AG09319 (cell line): ENCODE measurements around the gene MEST.

ENCODE experiments used
- DNase-seq: peaks from one replicate; pipeline ENCODE4 v3.0.0-alpha.2; 2010; ENCODE audit warnings: low read depth; ENCODE audit errors: extremely low read depth
- TF ChIP-seq, protein P1 (sequence below): IDR thresholded peaks from 2 replicates; pipeline ENCODE4 v1.5.1; 2011; ENCODE audit warnings: low read depth, mild to moderate bottlenecking, inconsistent platforms, low read length, moderate library complexity

MEST gene

DNA sequence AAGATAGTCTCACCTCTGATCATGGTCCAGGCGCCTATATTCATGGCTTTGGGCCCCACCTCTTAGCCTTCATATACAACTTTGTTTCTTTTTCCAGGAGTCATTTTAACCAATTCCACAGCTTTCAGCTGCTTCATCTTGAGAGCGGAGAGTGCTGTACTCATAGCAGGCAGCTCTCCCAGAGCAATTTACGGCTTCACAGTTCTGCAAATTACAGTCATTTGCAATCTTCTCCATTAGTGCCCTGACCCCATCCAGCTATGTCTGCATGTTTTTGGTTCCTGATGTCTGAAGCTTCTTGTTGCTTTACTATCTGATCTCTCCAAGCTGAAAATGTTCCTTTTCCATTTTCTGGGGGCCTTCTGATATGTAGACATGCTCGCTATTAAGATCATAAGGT is 18.0 kb upstream of the MEST start:
- TF ChIP-seq, protein P1, sequence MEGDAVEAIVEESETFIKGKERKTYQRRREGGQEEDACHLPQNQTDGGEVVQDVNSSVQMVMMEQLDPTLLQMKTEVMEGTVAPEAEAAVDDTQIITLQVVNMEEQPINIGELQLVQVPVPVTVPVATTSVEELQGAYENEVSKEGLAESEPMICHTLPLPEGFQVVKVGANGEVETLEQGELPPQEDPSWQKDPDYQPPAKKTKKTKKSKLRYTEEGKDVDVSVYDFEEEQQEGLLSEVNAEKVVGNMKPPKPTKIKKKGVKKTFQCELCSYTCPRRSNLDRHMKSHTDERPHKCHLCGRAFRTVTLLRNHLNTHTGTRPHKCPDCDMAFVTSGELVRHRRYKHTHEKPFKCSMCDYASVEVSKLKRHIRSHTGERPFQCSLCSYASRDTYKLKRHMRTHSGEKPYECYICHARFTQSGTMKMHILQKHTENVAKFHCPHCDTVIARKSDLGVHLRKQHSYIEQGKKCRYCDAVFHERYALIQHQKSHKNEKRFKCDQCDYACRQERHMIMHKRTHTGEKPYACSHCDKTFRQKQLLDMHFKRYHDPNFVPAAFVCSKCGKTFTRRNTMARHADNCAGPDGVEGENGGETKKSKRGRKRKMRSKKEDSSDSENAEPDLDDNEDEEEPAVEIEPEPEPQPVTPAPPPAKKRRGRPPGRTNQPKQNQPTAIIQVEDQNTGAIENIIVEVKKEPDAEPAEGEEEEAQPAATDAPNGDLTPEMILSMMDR = no peak
- no peak for DNase-seq

DNA sequence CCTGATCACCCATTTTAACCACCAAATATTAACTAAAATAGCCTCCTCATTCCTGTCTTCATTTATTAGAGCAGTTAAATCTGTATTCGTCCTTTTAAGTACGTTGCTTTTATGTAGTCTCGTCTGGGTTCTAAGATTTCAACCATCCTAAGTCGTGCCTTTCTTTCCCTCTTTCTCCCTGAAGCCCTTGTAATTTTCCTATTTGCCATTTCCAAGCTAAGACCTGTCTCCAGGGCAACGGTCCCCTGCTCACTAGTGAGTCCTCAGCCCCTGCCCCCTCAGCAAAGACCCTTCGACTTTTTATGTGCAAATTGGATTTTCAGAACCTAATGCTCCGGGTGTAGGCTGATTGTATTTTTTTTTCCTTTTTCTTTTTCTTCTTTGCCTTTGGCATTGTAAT is 16.1 kb upstream of the MEST start:
- TF ChIP-seq, protein P1 = no peak
- no peak for DNase-seq

DNA sequence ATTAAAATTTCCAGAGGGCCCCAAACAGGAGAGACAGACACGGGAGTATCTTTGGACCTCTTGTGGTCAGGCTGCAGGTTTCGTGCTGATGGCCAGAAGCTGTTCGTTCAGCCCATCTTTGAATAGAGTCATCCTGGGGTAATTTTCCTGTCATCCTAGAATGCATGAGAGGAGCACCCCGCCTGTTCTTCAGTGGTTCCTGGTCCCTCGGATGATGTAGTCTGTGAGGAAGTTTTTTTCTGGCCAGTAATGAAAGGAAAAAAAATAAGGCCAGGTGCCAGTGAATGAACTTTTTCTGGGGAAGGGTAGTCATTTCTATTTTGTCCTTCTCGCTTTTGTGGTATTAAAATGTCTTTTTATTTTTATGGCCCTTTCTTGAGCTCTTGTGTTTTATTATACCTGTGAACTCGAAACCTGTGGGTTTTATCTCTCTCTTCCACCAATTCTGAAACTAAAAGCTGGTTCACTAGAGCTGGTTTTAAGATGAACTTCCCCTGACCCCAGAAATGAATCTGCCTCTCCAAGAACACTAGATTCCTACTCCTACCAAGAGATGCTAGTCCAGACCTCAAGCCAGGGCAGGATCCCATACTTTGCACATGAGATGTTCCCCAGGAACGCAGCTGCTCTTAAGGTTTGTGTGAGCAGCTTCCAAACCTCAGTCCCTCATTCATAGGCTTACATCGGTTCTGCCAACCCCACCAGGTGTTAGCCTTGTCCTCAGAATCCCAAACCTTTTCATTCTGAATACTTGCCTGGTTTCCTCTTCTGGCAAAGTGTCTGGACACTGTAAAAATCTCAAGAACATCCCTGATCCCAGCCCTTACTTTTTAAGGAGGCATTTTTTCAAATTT is 15.4 kb upstream of the MEST start:
- TF ChIP-seq, protein P1 = no peak
- no peak for DNase-seq

DNA sequence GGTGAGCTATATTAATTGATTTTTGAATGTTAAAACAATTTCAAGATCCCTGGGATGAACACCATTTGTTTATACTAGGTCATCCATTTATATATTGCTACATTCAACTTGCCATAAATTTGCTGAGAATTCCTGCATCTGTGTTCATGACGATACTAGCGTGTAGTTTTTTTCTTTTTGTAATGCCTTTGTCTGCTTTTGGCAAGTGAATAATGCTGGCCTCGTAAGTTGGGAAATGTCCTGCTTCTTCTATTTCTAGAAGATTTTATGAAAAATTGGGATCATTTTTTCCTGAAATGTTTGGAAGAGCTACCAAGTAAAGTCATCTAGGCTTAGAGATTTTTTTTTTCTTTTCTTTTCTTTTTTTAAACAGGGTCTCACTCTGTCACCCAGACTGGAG is 12.9 kb upstream of the MEST start:
- TF ChIP-seq, protein P1 = no peak
- DNase-seq = no peak

DNA sequence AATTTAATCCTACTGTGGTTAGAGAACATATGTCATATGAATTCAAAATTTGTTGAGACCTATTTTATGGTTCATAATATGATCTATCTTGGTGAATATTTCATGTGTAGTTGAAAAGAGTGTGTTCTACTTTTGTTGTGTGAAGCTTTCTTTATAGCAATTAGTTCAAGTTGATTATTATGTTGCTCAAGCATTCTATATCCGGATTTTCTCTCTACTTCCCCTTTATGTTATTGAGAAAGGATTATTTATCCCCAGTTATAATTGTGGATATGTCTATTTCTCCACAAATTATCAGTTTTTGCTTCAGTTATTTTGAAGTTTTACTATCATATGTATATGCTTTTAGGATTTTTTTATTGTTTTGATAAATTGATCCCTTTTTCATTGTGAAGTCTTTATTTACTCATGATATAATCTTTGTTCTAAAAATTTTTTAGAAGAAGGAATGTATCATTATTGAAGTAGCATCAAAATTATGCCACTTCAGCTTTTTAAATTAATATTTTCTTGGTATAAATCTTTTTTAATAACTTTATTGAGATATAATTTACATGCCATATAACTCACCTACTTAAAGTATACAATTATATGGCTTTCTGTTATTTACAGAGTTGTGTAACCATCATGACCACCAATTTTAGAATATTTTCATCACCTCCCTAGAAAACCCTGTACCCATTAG is 12.0 kb upstream of the MEST start:
- no peak for DNase-seq
- TF ChIP-seq, protein P1 = no peak

DNA sequence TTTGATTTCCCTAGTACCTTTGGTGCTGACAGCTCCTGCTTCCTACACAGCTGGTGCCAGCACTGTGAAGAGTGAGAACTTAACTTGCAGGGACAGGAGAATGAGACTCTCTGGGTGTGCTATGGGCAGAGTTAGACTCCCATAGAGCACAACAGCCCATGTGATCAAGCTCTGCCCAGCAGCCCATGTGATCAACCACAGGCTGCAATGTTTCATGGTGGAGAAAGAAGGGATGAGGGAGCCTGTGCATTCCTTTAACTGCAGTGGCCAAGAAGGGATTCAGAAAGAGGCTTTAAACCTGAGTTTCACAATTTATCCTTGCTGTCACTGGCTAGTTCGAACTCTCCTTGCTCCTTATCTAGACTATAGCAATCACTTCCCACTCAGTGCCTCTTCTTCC is 10.0 kb upstream of the MEST start:
- no peak for DNase-seq
- TF ChIP-seq, protein P1 = no peak

DNA sequence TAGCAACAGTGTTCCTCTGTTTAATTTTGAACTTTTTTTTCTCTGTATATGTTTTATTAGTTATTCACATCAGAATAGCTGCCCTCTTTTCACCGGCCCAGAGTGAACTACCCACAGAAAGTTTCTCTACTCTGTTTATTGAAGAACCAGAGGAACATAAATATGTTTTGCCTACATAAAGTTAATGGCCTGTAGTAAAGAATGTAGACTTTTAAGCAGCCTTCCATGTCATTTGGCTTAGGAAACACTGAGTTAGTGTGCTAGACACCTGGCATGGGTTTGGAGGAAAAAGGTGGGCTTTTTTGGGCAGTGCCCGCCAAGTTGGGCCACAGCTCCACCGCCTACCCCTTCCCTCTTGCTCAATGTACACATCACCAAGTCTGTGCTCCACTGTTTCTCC is 8.9 kb upstream of the MEST start:
- DNase-seq = no peak
- TF ChIP-seq, protein P1 = no peak
